GM19438 (cell line): ENCODE results near the gene CFAP43.

ENCODE experiments used
- ATAC-seq: cut with Tn5 transposase; IDR thresholded peaks from one replicate; pipeline ENCODE4 v1.9.1; 2021; ENCODE audit warnings: low read depth; ENCODE audit not compliant: unreplicated experiment

Gene CFAP43

GRCh38 chr10:104100795-104101194 lies 131.4 kb downstream of the CFAP43 start:
- ATAC-seq, result no peak

GRCh38 chr10:104099941-104100340 lies 132.2 kb downstream of the CFAP43 start:
- no peak for ATAC-seq

- no peak for ATAC-seq
Observed at GRCh38 chr10:104099269-104099668, 132.9 kb downstream of the CFAP43 start.

- ATAC-seq, result no peak
Observed at GRCh38 chr10:104098358-104098925, 133.7 kb downstream of the CFAP43 start.

GRCh38 chr10:104096692-104097091 lies 135.5 kb downstream of the CFAP43 start:
- ATAC-seq, result no peak

GRCh38 chr10:104092749-104093148 lies 139.4 kb downstream of the CFAP43 start:
- no peak for ATAC-seq

- no peak for ATAC-seq
Observed at GRCh38 chr10:104090611-104091010, 141.6 kb downstream of the CFAP43 start.

- ATAC-seq, result no peak
Observed at GRCh38 chr10:104089621-104090020, 142.5 kb downstream of the CFAP43 start.

- ATAC-seq, result no peak
Observed at GRCh38 chr10:104088239-104088638, 143.9 kb downstream of the CFAP43 start.

- ATAC-seq, result no peak
Observed at GRCh38 chr10:104085801-104086400, 146.3 kb downstream of the CFAP43 start, which contains the start of gene COL17A1. TSS of gene COL17A1 (minus strand) at chr10:104085880. CDS start at chr10:104080673, 5,207 bp downstream.

- ATAC-seq, result no peak
Observed at GRCh38 chr10:104084482-104085142, 147.6 kb downstream of the CFAP43 start.

- ATAC-seq, result no peak
Observed at GRCh38 chr10:104081998-104082397, 150.2 kb downstream of the CFAP43 start.

GRCh38 chr10:104080762-104081161 lies 151.4 kb downstream of the CFAP43 start:
- ATAC-seq, result no peak
